ENCODE measurements around the gene TRIM72. TPM values are rescaled to one million over a fixed set of nuclear protein-coding genes. Genes with fewer than 3 reads are reported as not detected.
"Not testable (repeated sequence)": the region's sequence is repeated elsewhere in the genome, so short reads cannot be mapped to it uniquely, and the experiment has no call there.

TRIM72 gene
- total RNA-seq, 1 experiment from 2014 or later = 0.09 TPM

GRCh38 chr16:31193874-31194273 lies 20.0 kb upstream of the TRIM72 start:
- TF ChIP-seq CTCF (conservative IDR thresholded peaks at IDR 0.05) = no peak
- TF ChIP-seq EZH2 (IDR thresholded peaks at IDR 0.05; ENCODE audit: low read depth) = no peak
- Histone ChIP-seq H3K4me1 (replicated peaks; ENCODE audit: insufficient read depth) (no peaks in the 10 kb centered on the region), H3K4me3 (no peak overlapping the region), H2AFZ (no peak overlapping the region), H3K36me3 (ENCODE audit: low read depth) (peaks cover 56% of the 10 kb centered on the region), H3K27me3 (ENCODE audit: insufficient read depth, low read depth) (no peaks in the 10 kb centered on the region), H3K4me2 (no peak overlapping the region), H3F3A (ENCODE audit: insufficient read depth, low read depth) (peaks cover 100% of the 10 kb centered on the region), H4K20me1 (ENCODE audit: insufficient read depth) (peaks cover 80% of the 10 kb centered on the region), H3K27ac (no peak overlapping the region), H3K79me2 (ENCODE audit: low read depth) (peaks cover 18% of the 10 kb centered on the region; the same call in 1 of the 2 replicates), H3K9me2 (ENCODE audit: insufficient read depth) (no peaks in the 10 kb centered on the region), H3K9me3 (ENCODE audit: insufficient read depth, low read depth) (no peaks in the 10 kb centered on the region)
- ChIA-PET POLR2A (ENCODE audit: unreplicated experiment) (no interaction called here), CTCF (interaction anchor here (1.0 kb wide), 1 partner anchor 8 kb away, joined by 3 read pairs; no protein-coding TSS in a partner anchor)
- no TSS peak for BruUV-seq (replicated peaks)
- intact Hi-C loops (cut with micrococcal nuclease; ENCODE audit: unreplicated experiment) = no loop called here
- DNase-seq = no peak

GRCh38 chr16:31194898-31195297 lies 19.0 kb upstream of the TRIM72 start:
- Histone ChIP-seq H2AFZ (no peak overlapping the region), H3F3A (ENCODE audit: insufficient read depth, low read depth) (peaks cover 100% of the 10 kb centered on the region), H3K27ac (no peak overlapping the region), H3K4me1 (replicated peaks; ENCODE audit: insufficient read depth) (no peaks in the 10 kb centered on the region), H3K27me3 (ENCODE audit: insufficient read depth, low read depth) (no peaks in the 10 kb centered on the region), H3K4me2 (no peak overlapping the region), H3K9me3 (ENCODE audit: insufficient read depth, low read depth) (no peaks in the 10 kb centered on the region), H3K4me3 (no peak overlapping the region), H3K79me2 (ENCODE audit: low read depth) (peaks cover 8% of the 10 kb centered on the region; the same call in 1 of the 2 replicates), H4K20me1 (ENCODE audit: insufficient read depth) (peaks cover 75% of the 10 kb centered on the region), H3K36me3 (ENCODE audit: low read depth) (peaks cover 46% of the 10 kb centered on the region), H3K9me2 (ENCODE audit: insufficient read depth) (no peaks in the 10 kb centered on the region)
- DNase-seq = no peak
- POLR2A ChIA-PET (ENCODE audit: unreplicated experiment) = interaction anchor here (0.6 kb wide), 1 partner anchor 31 kb away, joined by 3 read pairs; no protein-coding TSS in a partner anchor
- CTCF ChIA-PET = no interaction called here
- TSS peak; percentile 0 for BruUV-seq (replicated peaks)
- no peak for TF ChIP-seq CTCF (conservative IDR thresholded peaks at IDR 0.05)
- no peak for TF ChIP-seq EZH2 (IDR thresholded peaks at IDR 0.05; ENCODE audit: low read depth)
- intact Hi-C loops (cut with micrococcal nuclease; ENCODE audit: unreplicated experiment) = no loop called here

- H3K79me2 ChIP-seq (ENCODE audit: low read depth); DNase-seq; H3K4me1 ChIP-seq (replicated peaks; ENCODE audit: insufficient read depth); CTCF ChIA-PET; H3K4me3 ChIP-seq; H3K27ac ChIP-seq; POLR2A ChIA-PET (ENCODE audit: unreplicated experiment); H3K4me2 ChIP-seq; BruUV-seq (replicated peaks); H3K9me2 ChIP-seq (ENCODE audit: insufficient read depth); H3K27me3 ChIP-seq (ENCODE audit: insufficient read depth, low read depth); intact Hi-C loops (cut with micrococcal nuclease; ENCODE audit: unreplicated experiment); H3K9me3 ChIP-seq (ENCODE audit: insufficient read depth, low read depth); H2AFZ ChIP-seq: not testable (repeated sequence)
- Histone ChIP-seq H4K20me1 (ENCODE audit: insufficient read depth) (peaks cover 66% of the 10 kb centered on the region), H3K36me3 (ENCODE audit: low read depth) (peaks cover 36% of the 10 kb centered on the region), H3F3A (ENCODE audit: insufficient read depth, low read depth) (peaks cover 99% of the 10 kb centered on the region)
These were observed 18.1 kb upstream of the TRIM72 start for GRCh38 chr16:31195861-31196260.
